HG02588 (cell line): ENCODE results near the gene LAMA2.

Source experiments
- ATAC-seq: cut with Tn5 transposase; IDR thresholded peaks from one replicate; pipeline ENCODE4 v1.9.1; 2021; ENCODE audit warnings: mild to moderate bottlenecking, moderate library complexity; ENCODE audit not compliant: unreplicated experiment

Gene LAMA2

GRCh38 chr6:129287231-129288177 lies 404.6 kb downstream of the LAMA2 start:
- ATAC-seq = no peak

GRCh38 chr6:129289442-129289841 lies 406.5 kb downstream of the LAMA2 start:
- ATAC-seq = no peak

DNA sequence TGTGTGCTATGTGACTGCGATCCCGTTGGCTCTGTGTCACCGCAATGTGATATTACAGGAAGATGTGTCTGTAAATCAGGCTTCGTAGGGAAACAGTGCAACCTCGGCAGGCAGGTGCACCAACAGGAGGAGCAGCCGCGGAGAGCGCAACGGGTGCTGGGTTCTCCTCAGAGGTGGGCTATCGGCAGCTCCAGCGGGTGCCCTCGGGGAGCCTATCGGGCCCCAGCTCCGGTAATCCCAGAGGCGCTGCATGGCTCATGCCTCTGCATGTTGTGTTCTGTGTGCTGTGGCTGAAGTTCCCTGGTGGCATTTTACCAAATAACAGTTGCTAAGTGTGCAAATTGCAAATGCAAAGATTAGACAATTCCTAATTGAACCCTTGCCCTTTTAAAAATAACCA lies 409.9 kb downstream of the LAMA2 start:
- no peak for ATAC-seq

- ATAC-seq = no peak
These were observed 414.7 kb downstream of the LAMA2 start for GRCh38 chr6:129297592-129297991.

- no peak for ATAC-seq
These were observed 419.7 kb downstream of the LAMA2 start for GRCh38 chr6:129302671-129303070.

- ATAC-seq = no peak
These were observed 423.9 kb downstream of the LAMA2 start for GRCh38 chr6:129306826-129307225.

GRCh38 chr6:129307845-129308244 lies 424.9 kb downstream of the LAMA2 start:
- no peak for ATAC-seq

DNA sequence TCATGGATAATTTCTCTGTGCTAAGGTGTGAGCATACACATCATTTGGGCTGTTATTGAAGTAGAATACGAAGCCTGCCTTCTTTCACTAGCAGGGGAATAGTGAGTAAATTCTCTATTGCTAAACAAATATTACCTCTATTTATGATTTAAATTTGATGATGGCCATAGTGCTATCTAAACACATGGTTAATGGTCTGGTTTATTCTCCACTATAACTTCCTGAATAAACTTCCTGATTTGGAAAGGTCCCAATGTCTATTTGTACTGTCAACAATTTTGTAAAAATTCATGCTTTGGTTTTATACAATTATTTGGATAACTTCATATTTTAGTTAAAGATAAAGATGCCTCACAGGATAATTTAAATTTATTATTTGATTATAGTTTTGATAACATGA lies 426.2 kb downstream of the LAMA2 start:
- ATAC-seq = no peak

DNA sequence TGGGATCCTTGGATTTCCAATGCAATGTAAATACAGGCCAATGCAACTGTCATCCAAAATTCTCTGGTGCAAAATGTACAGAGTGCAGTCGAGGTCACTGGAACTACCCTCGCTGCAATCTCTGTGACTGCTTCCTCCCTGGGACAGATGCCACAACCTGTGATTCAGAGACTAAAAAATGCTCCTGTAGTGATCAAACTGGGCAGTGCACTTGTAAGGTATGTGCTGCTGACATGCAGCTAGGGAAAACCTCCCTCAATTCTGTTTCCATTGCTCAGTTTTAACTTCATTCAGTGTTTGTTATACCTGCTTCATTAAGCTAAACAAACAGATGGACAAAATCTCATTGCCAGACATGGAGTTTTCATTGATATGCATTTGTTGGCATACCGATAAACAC lies 429.9 kb downstream of the LAMA2 start:
- ATAC-seq = no peak

GRCh38 chr6:129314575-129314974 lies 431.6 kb downstream of the LAMA2 start:
- ATAC-seq = no peak

GRCh38 chr6:129317931-129318820 lies 435.2 kb downstream of the LAMA2 start:
- ATAC-seq = no peak

DNA sequence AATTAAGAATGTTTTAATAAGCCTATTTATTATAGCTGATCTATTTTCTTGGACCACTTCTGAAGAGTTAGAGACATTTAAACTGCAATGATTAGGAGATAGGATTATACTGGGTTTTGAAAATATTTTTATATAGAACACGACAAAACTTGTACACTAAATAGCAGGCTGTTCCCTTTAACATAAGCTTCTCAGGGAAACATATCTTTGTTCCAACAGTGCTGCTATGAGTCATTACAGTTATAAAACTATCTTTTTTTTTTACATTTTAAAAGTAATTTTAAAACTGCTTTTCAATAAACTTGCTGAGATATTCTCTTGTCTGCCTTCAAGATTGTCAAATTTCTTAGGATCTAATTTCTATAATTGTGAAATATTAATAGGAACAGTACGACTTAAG lies 438.0 kb downstream of the LAMA2 start:
- ATAC-seq = no peak

GRCh38 chr6:129321303-129321702 lies 438.4 kb downstream of the LAMA2 start:
- ATAC-seq = no peak

- ATAC-seq = no peak
These were observed 441.4 kb downstream of the LAMA2 start for GRCh38 chr6:129324345-129324744.

DNA sequence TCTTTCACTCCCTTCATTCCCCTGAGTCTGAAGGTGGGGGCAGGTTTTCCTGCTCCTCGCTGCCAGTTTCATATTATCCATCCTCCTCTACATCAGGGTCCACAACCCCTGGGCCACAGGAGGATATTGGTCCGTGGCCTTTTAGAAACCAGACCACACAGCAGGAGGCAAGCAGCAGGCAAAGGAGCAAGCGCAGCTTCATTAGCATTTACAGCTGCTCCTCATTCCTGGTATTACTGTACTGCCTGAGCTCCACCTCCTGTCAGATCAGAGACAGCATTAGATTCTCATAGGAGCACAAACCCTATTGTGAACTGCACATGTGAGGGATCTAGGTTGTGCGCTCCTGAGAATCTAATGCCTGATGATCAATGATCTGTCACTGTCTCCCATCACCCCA lies 446.7 kb downstream of the LAMA2 start:
- ATAC-seq = no peak

- no peak for ATAC-seq
These were observed 448.7 kb downstream of the LAMA2 start for GRCh38 chr6:129331450-129332138.

- no peak for ATAC-seq
These were observed 452.9 kb downstream of the LAMA2 start for GRCh38 chr6:129335792-129336191.

GRCh38 chr6:129338683-129339082 lies 455.7 kb downstream of the LAMA2 start:
- no peak for ATAC-seq

GRCh38 chr6:129340983-129341382 lies 458.0 kb downstream of the LAMA2 start:
- ATAC-seq = no peak

GRCh38 chr6:129342243-129342642 lies 459.3 kb downstream of the LAMA2 start:
- no peak for ATAC-seq

DNA sequence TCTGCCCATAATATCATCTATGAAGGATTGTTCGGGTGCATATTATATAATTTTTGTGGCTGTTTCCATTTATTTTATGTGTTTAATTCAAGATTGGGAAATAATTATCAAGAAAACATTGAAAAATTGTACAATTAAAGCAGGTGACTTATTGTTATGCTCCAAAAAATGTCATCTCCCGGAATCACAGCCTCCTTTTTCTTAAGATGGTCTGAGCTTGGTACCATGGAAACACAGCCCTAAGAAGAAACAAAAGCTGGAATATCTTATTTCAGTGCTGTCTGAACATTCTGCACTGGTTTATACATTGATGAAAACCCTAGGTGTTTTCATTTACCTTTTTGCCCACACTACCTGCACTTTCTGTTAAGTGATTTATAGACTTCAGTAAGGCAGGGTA lies 459.9 kb downstream of the LAMA2 start:
- ATAC-seq = no peak
